ENCODE data around the gene RNF19B. TPM values are rescaled to one million over a fixed set of nuclear protein-coding genes. Genes with fewer than 3 reads are reported as not detected.

RNF19B gene
- total and polyA plus RNA-seq, 2 of the 13 experiments (the other 11 are each of a cell fraction or from before 2014, with no cell fraction given) = 15.3 to 22.5 TPM

- FAIRE-seq = no peak
- WGBS (ENCODE audit: low lambda C conversion rate) = 0% methylated on average over 2 of the region's 2 CpGs
Measured at GRCh38 chr1:32929366-32929765, 35.2 kb downstream of the RNF19B start.

GRCh38 chr1:32928715-32929114 lies 35.9 kb downstream of the RNF19B start:
- ATAC-seq (no peak), FAIRE-seq (no peak), DNase-seq (ENCODE audit: low spot score) (no peak)
- Histone ChIP-seq H3K9ac (ENCODE audit: insufficient read depth, low read depth, low read length) (no peak overlapping the region), H3K36me3 (replicated peaks in 1 of 2; ENCODE audit: control insufficient read depth in 1 of 2, insufficient read depth in 2 of 2, low read length in 2 of 2) (no peaks in the 10 kb centered on the region), H3K4me2 (ENCODE audit: low read depth, low read length) (no peak overlapping the region), H3K79me2 (ENCODE audit: insufficient read depth, low read length) (no peaks in the 10 kb centered on the region), H3K27ac (ENCODE audit: extremely low read length, insufficient read depth, low read length) (no peak overlapping the region), H3K4me1 (ENCODE audit: insufficient read depth, low read length) (peaks cover 25% of the 10 kb centered on the region), H3K4me3 (replicated peaks in 1 of 3; ENCODE audit: insufficient read depth in 1 of 3, low read depth in 2 of 3, low read length in 3 of 3) (no peak overlapping the region), H3K9me3 (ENCODE audit: low read length) (no peaks in the 10 kb centered on the region), H2AFZ (ENCODE audit: low read length) (no peak overlapping the region), H3K27me3 (ENCODE audit: control insufficient read depth in 1 of 2, insufficient read depth in 2 of 2, low read length in 2 of 2) (peaks cover 0 to 23% of the 10 kb centered on the region in 2 experiments; a peak in 3 of 5 replicates), H4K20me1 (ENCODE audit: insufficient read depth, low read length) (no peaks in the 10 kb centered on the region)
- ChIA-PET CTCF (ENCODE audit: low intra/inter-chr PET ratio, low total read pairs) (no interaction called here), POLR2A (no interaction called here)
- in situ Hi-C loops (cut with HindIII; ENCODE audit: extremely low pct_ligation_motif_present, low pct_unique_long_range_greater_than_20kb) = loop anchor here (5.0 kb wide), 1 partner anchor 79 kb away; no protein-coding TSS in a partner anchor
- WGBS (ENCODE audit: low lambda C conversion rate) = 50% methylated on average over 8 of the region's 8 CpGs
- intact Hi-C loops (cut with micrococcal nuclease; ENCODE audit: unreplicated experiment) = no loop called here
- no TSS peak for BruUV-seq (replicated peaks)
- TF ChIP-seq ZNF878 (CRISPR knock-in tag; IDR thresholded peaks at IDR 0.05) = no peak
- TF ChIP-seq REST (IDR thresholded peaks at IDR 0.05; ENCODE audit: borderline replicate concordance in 1 of 2, low read depth in 1 of 2, low read length in 2 of 2) = no peak
- TF ChIP-seq ZNF501 (CRISPR knock-in tag; IDR thresholded peaks at IDR 0.05) = no peak
- TF ChIP-seq ZNF629 (CRISPR knock-in tag; conservative IDR thresholded peaks at IDR 0.05) = no peak
- TF ChIP-seq RNF2 (conservative IDR thresholded peaks at IDR 0.05; ENCODE audit: low read depth) = no peak

More at GRCh38 chr1:32929366-32929765, 35.2 kb downstream of the RNF19B start:
- ATAC-seq = no peak
- Histone ChIP-seq H3K9ac (ENCODE audit: insufficient read depth, low read depth, low read length) (no peak overlapping the region), H3K27me3 (ENCODE audit: control insufficient read depth in 1 of 2, insufficient read depth in 2 of 2, low read length in 2 of 2) (peaks cover 0 to 16% of the 10 kb centered on the region in 2 experiments; a peak in 3 of 5 replicates), H3K36me3 (replicated peaks in 1 of 2; ENCODE audit: control insufficient read depth in 1 of 2, insufficient read depth in 2 of 2, low read length in 2 of 2) (no peaks in the 10 kb centered on the region), H3K27ac (ENCODE audit: extremely low read length, insufficient read depth, low read length) (no peak overlapping the region), H3K9me3 (ENCODE audit: low read length) (no peaks in the 10 kb centered on the region), H4K20me1 (ENCODE audit: insufficient read depth, low read length) (no peaks in the 10 kb centered on the region), H3K4me3 (replicated peaks in 1 of 3; ENCODE audit: insufficient read depth in 1 of 3, low read depth in 2 of 3, low read length in 3 of 3) (no peak overlapping the region), H3K4me1 (ENCODE audit: insufficient read depth, low read length) (peaks cover 28% of the 10 kb centered on the region), H3K79me2 (ENCODE audit: insufficient read depth, low read length) (no peaks in the 10 kb centered on the region), H3K4me2 (ENCODE audit: low read depth, low read length) (no peak overlapping the region), H2AFZ (ENCODE audit: low read length) (no peak overlapping the region)
- POLR2A ChIA-PET = no interaction called here
- no peak for DNase-seq (ENCODE audit: low spot score)
- intact Hi-C loops (cut with micrococcal nuclease; ENCODE audit: unreplicated experiment) = no loop called here
- TF ChIP-seq JUND (CRISPR knock-in tag; IDR thresholded peaks at IDR 0.05) (no peak), BRCA1 (CRISPR knock-in tag; IDR thresholded peaks at IDR 0.05) (no peak), NFKBIZ (CRISPR knock-in tag; IDR thresholded peaks at IDR 0.05) (no peak), NR2C2 (CRISPR knock-in tag; IDR thresholded peaks at IDR 0.05; ENCODE audit: borderline replicate concordance) (no peak)
- CTCF ChIA-PET (ENCODE audit: low intra/inter-chr PET ratio, low total read pairs) = interaction anchor here (5.0 kb wide), 1 partner anchor 126 kb away, joined by 44 read pairs; no protein-coding TSS in a partner anchor
- in situ Hi-C loops (cut with HindIII; ENCODE audit: extremely low pct_ligation_motif_present, low pct_unique_long_range_greater_than_20kb) = loop anchor here (5.0 kb wide), 1 partner anchor 78 kb away; no protein-coding TSS in a partner anchor
- no TSS peak for BruUV-seq (replicated peaks)
